HTR-8/SVneo (cell line): ENCODE data around the gene SUOX.
"Not testable (repeated sequence)": the region's sequence is repeated elsewhere in the genome, so short reads cannot be mapped to it uniquely, and the experiment has no call there.

Source experiments
- DNase-seq: peaks from one replicate; pipeline ENCODE4 v3.0.0; 2011; ENCODE audit warnings: low spot score, mixed read lengths; ENCODE audit not compliant: insufficient read length
- FAIRE-seq: peaks from 2 replicates; lab custom pipeline; 2011; peaks lifted over from hg19 to GRCh38; lab: Jason Lieb, UNC

SUOX gene

GRCh38 chr12:55996715-55997534, at the start of gene SUOX:
Gene SUOX, plus strand, starts transcription at chr12:55997276. Its CDS starts 4,946 bp downstream, at chr12:56002222.
- peak; percentile 96 for FAIRE-seq
- peak; percentile 99 for DNase-seq

- FAIRE-seq = no peak
- DNase-seq = no peak
Observed at GRCh38 chr12:55955344-55955743, 41.7 kb upstream of the SUOX start.

GRCh38 chr12:55955800-55956508, 41.1 kb upstream of the SUOX start:
- peak; percentile 67 for DNase-seq
- FAIRE-seq = no peak

GRCh38 chr12:55957106-55957859, 39.8 kb upstream of the SUOX start:
- FAIRE-seq = no peak
- DNase-seq = no peak

- FAIRE-seq (no peak), DNase-seq (no peak)
Observed at GRCh38 chr12:55963760-55964159, 33.3 kb upstream of the SUOX start.

- DNase-seq = no peak
- FAIRE-seq = no peak
Observed at GRCh38 chr12:55965240-55965639, 31.8 kb upstream of the SUOX start.

GRCh38 chr12:55965941-55966407, 31.1 kb upstream of the SUOX start, which contains the start of gene PMEL:
Gene PMEL, minus strand, starts transcription at chr12:55966042. Its CDS starts 31 bp downstream, at chr12:55966011.
- FAIRE-seq (no peak), DNase-seq (peak; percentile 25)

GRCh38 chr12:55966408-55967281, 30.4 kb upstream of the SUOX start, which contains the start of gene CDK2:
Gene CDK2, plus strand, starts transcription at chr12:55966830. Its CDS starts 179 bp downstream, at chr12:55967009.
- DNase-seq (peak; percentile 88), FAIRE-seq (no peak)

- FAIRE-seq (no peak), DNase-seq (no peak)
Observed at GRCh38 chr12:55969356-55969755, 27.7 kb upstream of the SUOX start.

GRCh38 chr12:55970775-55971174, 26.3 kb upstream of the SUOX start:
- no peak for FAIRE-seq
- DNase-seq = no peak

- FAIRE-seq (no peak), DNase-seq (no peak)
Observed at GRCh38 chr12:55972042-55972441, 25.0 kb upstream of the SUOX start.

GRCh38 chr12:55972456-55972855, 24.6 kb upstream of the SUOX start:
- no peak for DNase-seq
- no peak for FAIRE-seq

GRCh38 chr12:55972911-55973598, 24.0 kb upstream of the SUOX start:
- no peak for DNase-seq
- FAIRE-seq = peak; percentile 86

GRCh38 chr12:55973599-55974307, 23.3 kb upstream of the SUOX start, which contains the start of gene RAB5B:
Gene RAB5B, plus strand, starts transcription at chr12:55974078. Its CDS starts 12,883 bp downstream, at chr12:55986961.
- DNase-seq (peak; percentile 97), FAIRE-seq (peak; percentile 95)

- FAIRE-seq = no peak
Observed at GRCh38 chr12:55974308-55974730, 22.8 kb upstream of the SUOX start.

GRCh38 chr12:55978393-55978792, 18.7 kb upstream of the SUOX start:
- DNase-seq (no peak), FAIRE-seq (no peak)

More at GRCh38 chr12:55974308-55974730, 22.8 kb upstream of the SUOX start:
- DNase-seq = peak; percentile 30

GRCh38 chr12:55979069-55979468, 18.0 kb upstream of the SUOX start:
- DNase-seq (no peak), FAIRE-seq (no peak)

- FAIRE-seq, DNase-seq: not testable (repeated sequence)
Observed at GRCh38 chr12:55981882-55982281, 15.2 kb upstream of the SUOX start.
